Activated naive CD8-positive, alpha-beta T cell (primary cell): ENCODE results near the gene BTN3A1.
A peak's percentile ranks its signal among the peaks of the same experiment; 100 is the strongest.
"Not testable (repeated sequence)": the region's sequence is repeated elsewhere in the genome, so short reads cannot be mapped to it uniquely, and the experiment has no call there.

Source experiments
- H3K27ac Mint-ChIP-seq: one replicate; pipeline ENCODE4 v1.8.0; 2021; ENCODE audit warnings: mixed read lengths
- H3K27me3 Mint-ChIP-seq: one replicate; pipeline ENCODE4 v1.8.0; 2021; ENCODE audit warnings: mixed read lengths
- H3K36me3 Mint-ChIP-seq: one replicate; pipeline ENCODE4 v1.8.0; 2021; ENCODE audit warnings: mixed read lengths
- H3K4me1 Mint-ChIP-seq: one replicate; pipeline ENCODE4 v1.8.0; 2021; ENCODE audit warnings: low read depth, mixed read lengths
- H3K4me3 Mint-ChIP-seq: one replicate; pipeline ENCODE4 v1.8.0; 2021; ENCODE audit warnings: mild to moderate bottlenecking, mixed read lengths
- H3K9me3 Mint-ChIP-seq: one replicate; pipeline ENCODE4 v1.8.0; 2021; ENCODE audit warnings: low read depth, mixed read lengths

Gene BTN3A1

GRCh38 chr6:26367114-26367513, 35.0 kb upstream of the BTN3A1 start:
- peaks cover 15% of the 10 kb centered on the region for H3K36me3 Mint-ChIP-seq
- no peaks in the 10 kb centered on the region for H3K9me3 Mint-ChIP-seq
- H3K4me1 Mint-ChIP-seq = peaks cover 64% of the 10 kb centered on the region
- H3K4me3 Mint-ChIP-seq = no peak overlapping the region
- no peaks in the 10 kb centered on the region for H3K27me3 Mint-ChIP-seq
- H3K27ac Mint-ChIP-seq = peak overlapping the region; percentile 86

GRCh38 chr6:26371813-26372212, 30.3 kb upstream of the BTN3A1 start:
- H3K36me3 Mint-ChIP-seq = peaks cover 16% of the 10 kb centered on the region
- not testable (repeated sequence) for H3K9me3 Mint-ChIP-seq, H3K4me3 Mint-ChIP-seq, H3K27me3 Mint-ChIP-seq
- H3K4me1 Mint-ChIP-seq = peaks cover 77% of the 10 kb centered on the region
- H3K27ac Mint-ChIP-seq = peak overlapping the region; percentile 74

GRCh38 chr6:26372308-26373144, 29.5 kb upstream of the BTN3A1 start:
- Mint-ChIP-seq H3K4me3 (no peak overlapping the region), H3K27ac (peak overlapping the region; percentile 86), H3K27me3 (no peaks in the 10 kb centered on the region), H3K4me1 (peaks cover 77% of the 10 kb centered on the region), H3K36me3 (peaks cover 18% of the 10 kb centered on the region), H3K9me3 (no peaks in the 10 kb centered on the region)

- no peaks in the 10 kb centered on the region for H3K27me3 Mint-ChIP-seq
- peaks cover 70% of the 10 kb centered on the region for H3K4me1 Mint-ChIP-seq
- no peaks in the 10 kb centered on the region for H3K9me3 Mint-ChIP-seq
- H3K27ac Mint-ChIP-seq = peak overlapping the region; percentile 87
- peaks cover 10% of the 10 kb centered on the region for H3K36me3 Mint-ChIP-seq
- H3K4me3 Mint-ChIP-seq = no peak overlapping the region
These were observed 26.8 kb upstream of the BTN3A1 start for GRCh38 chr6:26375270-26375669.

GRCh38 chr6:26377719-26378118, 24.4 kb upstream of the BTN3A1 start:
- Mint-ChIP-seq H3K9me3 (no peaks in the 10 kb centered on the region), H3K27ac (peak overlapping the region; percentile 87), H3K27me3 (no peaks in the 10 kb centered on the region), H3K36me3 (peaks cover 10% of the 10 kb centered on the region), H3K4me3 (no peak overlapping the region), H3K4me1 (peaks cover 74% of the 10 kb centered on the region)

GRCh38 chr6:26378143-26378542, 23.9 kb upstream of the BTN3A1 start:
- H3K9me3 Mint-ChIP-seq, H3K27me3 Mint-ChIP-seq, H3K4me3 Mint-ChIP-seq: not testable (repeated sequence)
- Mint-ChIP-seq H3K36me3 (peaks cover 10% of the 10 kb centered on the region), H3K27ac (peak overlapping the region; percentile 30), H3K4me1 (peaks cover 74% of the 10 kb centered on the region)

GRCh38 chr6:26379292-26379691, 22.8 kb upstream of the BTN3A1 start:
- no peak overlapping the region for H3K4me3 Mint-ChIP-seq
- no peaks in the 10 kb centered on the region for H3K9me3 Mint-ChIP-seq
- H3K36me3 Mint-ChIP-seq = peaks cover 6% of the 10 kb centered on the region
- H3K4me1 Mint-ChIP-seq = peaks cover 69% of the 10 kb centered on the region
- no peaks in the 10 kb centered on the region for H3K27me3 Mint-ChIP-seq
- no peak overlapping the region for H3K27ac Mint-ChIP-seq

GRCh38 chr6:26379740-26380139, 22.3 kb upstream of the BTN3A1 start:
- no peaks in the 10 kb centered on the region for H3K9me3 Mint-ChIP-seq

GRCh38 chr6:26380256-26380655, 21.8 kb upstream of the BTN3A1 start:
- H3K4me3 Mint-ChIP-seq = no peak overlapping the region
- peak overlapping the region; percentile 62 for H3K27ac Mint-ChIP-seq

More at GRCh38 chr6:26379740-26380139, 22.3 kb upstream of the BTN3A1 start:
- Mint-ChIP-seq H3K27me3 (no peaks in the 10 kb centered on the region), H3K27ac (peak overlapping the region; percentile 11), H3K4me3 (no peak overlapping the region), H3K36me3 (peaks cover 6% of the 10 kb centered on the region), H3K4me1 (peaks cover 66% of the 10 kb centered on the region)

GRCh38 chr6:26382121-26382520, 20.0 kb upstream of the BTN3A1 start:
- Mint-ChIP-seq H3K27me3 (no peaks in the 10 kb centered on the region), H3K9me3 (no peaks in the 10 kb centered on the region), H3K4me3 (peak overlapping the region; percentile 99), H3K27ac (peak overlapping the region; percentile 97), H3K36me3 (peaks cover 2% of the 10 kb centered on the region), H3K4me1 (peaks cover 63% of the 10 kb centered on the region)

More at GRCh38 chr6:26380256-26380655, 21.8 kb upstream of the BTN3A1 start:
- peaks cover 6% of the 10 kb centered on the region for H3K36me3 Mint-ChIP-seq
- H3K9me3 Mint-ChIP-seq = no peaks in the 10 kb centered on the region
- peaks cover 64% of the 10 kb centered on the region for H3K4me1 Mint-ChIP-seq
- no peaks in the 10 kb centered on the region for H3K27me3 Mint-ChIP-seq

- no peaks in the 10 kb centered on the region for H3K9me3 Mint-ChIP-seq
- H3K36me3 Mint-ChIP-seq = peaks cover 2% of the 10 kb centered on the region
- H3K27ac Mint-ChIP-seq = peak overlapping the region; percentile 97
- H3K27me3 Mint-ChIP-seq = no peaks in the 10 kb centered on the region
- H3K4me1 Mint-ChIP-seq = peaks cover 52% of the 10 kb centered on the region
- peak overlapping the region; percentile 99 for H3K4me3 Mint-ChIP-seq
These were observed 18.3 kb upstream of the BTN3A1 start for GRCh38 chr6:26383624-26384417.

GRCh38 chr6:26385734-26386125, 16.3 kb upstream of the BTN3A1 start:
- peaks cover 38% of the 10 kb centered on the region for H3K4me1 Mint-ChIP-seq
- no peaks in the 10 kb centered on the region for H3K9me3 Mint-ChIP-seq
- peaks cover 13% of the 10 kb centered on the region for H3K36me3 Mint-ChIP-seq
- H3K27me3 Mint-ChIP-seq = no peaks in the 10 kb centered on the region
- no peak overlapping the region for H3K27ac Mint-ChIP-seq
- H3K4me3 Mint-ChIP-seq = no peak overlapping the region

GRCh38 chr6:26387565-26387964, 14.5 kb upstream of the BTN3A1 start:
- Mint-ChIP-seq H3K9me3 (no peaks in the 10 kb centered on the region), H3K4me3 (no peak overlapping the region), H3K27ac (no peak overlapping the region), H3K4me1 (peaks cover 23% of the 10 kb centered on the region), H3K36me3 (peaks cover 17% of the 10 kb centered on the region), H3K27me3 (no peaks in the 10 kb centered on the region)

- peaks cover 19% of the 10 kb centered on the region for H3K36me3 Mint-ChIP-seq
- no peak overlapping the region for H3K27ac Mint-ChIP-seq
- no peaks in the 10 kb centered on the region for H3K9me3 Mint-ChIP-seq
- H3K27me3 Mint-ChIP-seq = no peaks in the 10 kb centered on the region
- no peak overlapping the region for H3K4me3 Mint-ChIP-seq
- H3K4me1 Mint-ChIP-seq = peaks cover 18% of the 10 kb centered on the region
These were observed 14.1 kb upstream of the BTN3A1 start for GRCh38 chr6:26388014-26388413.

GRCh38 chr6:26388441-26388840, 13.6 kb upstream of the BTN3A1 start:
- Mint-ChIP-seq H3K36me3 (peaks cover 20% of the 10 kb centered on the region), H3K27me3 (no peaks in the 10 kb centered on the region), H3K4me3 (no peak overlapping the region), H3K27ac (no peak overlapping the region), H3K9me3 (no peaks in the 10 kb centered on the region), H3K4me1 (peaks cover 17% of the 10 kb centered on the region)
